Renal cortical epithelial cell (primary cell): ENCODE measurements around the gene HRH2. TPM values are rescaled to one million over a fixed set of nuclear protein-coding genes. Genes with fewer than 3 reads are reported as not detected.

Experiments used
- DNase-seq: peaks from one replicate; pipeline ENCODE4 v3.0.0-alpha.2; 2011; ENCODE audit warnings: low read depth
- total RNA-seq: library from RNA; depleted of rRNA; stranded (reverse); fragments of >200 nt; gene quantifications from 2 replicates; pipeline ENCODE4 v1.2.3, GENCODE V29; 2014

HRH2 gene
- total RNA-seq, 1 donor from 2014 or later, result 0.10 TPM

GRCh38 chr5:175675873-175676272 is 18.0 kb downstream of the HRH2 start:
- DNase-seq, result no peak

- no peak for DNase-seq
Measured at GRCh38 chr5:175677571-175677970, 19.7 kb downstream of the HRH2 start.

- no peak for DNase-seq
Measured at GRCh38 chr5:175678074-175678473, 20.2 kb downstream of the HRH2 start.

GRCh38 chr5:175679411-175679810 is 21.5 kb downstream of the HRH2 start:
- DNase-seq, result no peak

GRCh38 chr5:175680020-175680419 is 22.1 kb downstream of the HRH2 start:
- no peak for DNase-seq

GRCh38 chr5:175680463-175680862 is 22.6 kb downstream of the HRH2 start:
- no peak for DNase-seq

GRCh38 chr5:175681045-175681967 is 23.4 kb downstream of the HRH2 start:
- no peak for DNase-seq

GRCh38 chr5:175681968-175682340 is 24.1 kb downstream of the HRH2 start:
- DNase-seq, result no peak

- no peak for DNase-seq
Measured at GRCh38 chr5:175682664-175683063, 24.8 kb downstream of the HRH2 start.

- DNase-seq, result no peak
Measured at GRCh38 chr5:175683231-175683630, 25.4 kb downstream of the HRH2 start.

- no peak for DNase-seq
Measured at GRCh38 chr5:175683921-175684320, 26.1 kb downstream of the HRH2 start.

- DNase-seq, result no peak
Measured at GRCh38 chr5:175684931-175685330, 27.1 kb downstream of the HRH2 start.

- DNase-seq, result no peak
Measured at GRCh38 chr5:175685701-175686350, 28.0 kb downstream of the HRH2 start.

- no peak for DNase-seq
Measured at GRCh38 chr5:175686396-175686795, 28.5 kb downstream of the HRH2 start.

GRCh38 chr5:175686826-175687225 is 29.0 kb downstream of the HRH2 start:
- no peak for DNase-seq

GRCh38 chr5:175687231-175687701 is 29.4 kb downstream of the HRH2 start:
- no peak for DNase-seq

- no peak for DNase-seq
Measured at GRCh38 chr5:175688352-175689146, 30.7 kb downstream of the HRH2 start.

GRCh38 chr5:175689147-175689991 is 31.5 kb downstream of the HRH2 start:
- no peak for DNase-seq

- DNase-seq, result no peak
Measured at GRCh38 chr5:175690025-175690424, 32.2 kb downstream of the HRH2 start.

- DNase-seq, result no peak
Measured at GRCh38 chr5:175690586-175690985, 32.7 kb downstream of the HRH2 start.

- DNase-seq, result no peak
Measured at GRCh38 chr5:175691761-175692160, 33.9 kb downstream of the HRH2 start.
